ES-I3 (cell line): ENCODE data around the gene TYW1B.
"Not testable (repeated sequence)": the region's sequence is repeated elsewhere in the genome, so short reads cannot be mapped to it uniquely, and the experiment has no call there.

Experiments
- H3K36me3 ChIP-seq: 2 replicates; pipeline ENCODE4 v1.6.1; 2013; ENCODE audit warnings: mild to moderate bottlenecking, low read length, control low read depth, moderate library complexity; ENCODE audit not compliant: insufficient read depth
- H3K4me1 ChIP-seq: 2 replicates; pipeline ENCODE4 v1.6.1; 2013; ENCODE audit warnings: mild to moderate bottlenecking, control low read depth, low read length; ENCODE audit not compliant: insufficient read depth
- H3K9ac ChIP-seq: 2 replicates; pipeline ENCODE4 v1.6.1; 2013; ENCODE audit warnings: low read depth, mild to moderate bottlenecking, low read length, moderate library complexity
- H3K9me3 ChIP-seq: 2 replicates; pipeline ENCODE4 v1.6.1; 2013; ENCODE audit warnings: mild to moderate bottlenecking, low read length, moderate library complexity; ENCODE audit not compliant: control insufficient read depth, insufficient read depth

TYW1B gene

DNA sequence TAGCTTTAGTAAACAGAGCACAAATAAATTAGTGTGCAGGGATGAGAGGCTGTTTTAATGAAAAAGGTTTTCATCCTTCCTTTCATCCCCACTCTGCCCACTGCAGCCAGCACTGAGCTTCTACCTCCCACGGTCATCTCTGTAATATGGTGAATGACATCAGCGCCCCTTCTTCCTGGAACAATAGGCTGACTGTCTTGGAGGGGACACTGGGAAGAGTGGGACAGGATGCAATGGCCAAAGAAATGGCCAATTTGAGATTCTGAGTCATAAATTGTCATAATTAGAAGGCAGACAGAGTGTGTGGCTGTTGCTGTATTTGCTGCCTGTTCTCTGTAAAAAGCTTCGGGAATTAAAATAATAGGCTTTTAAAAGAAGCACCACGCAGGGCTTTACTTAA lies 289.1 kb downstream of the TYW1B start:
- Histone ChIP-seq H3K9ac (no peak overlapping the region), H3K36me3 (no peaks in the 10 kb centered on the region), H3K4me1 (0 out of 2 replicates have a peak, but pooled peaks cover 2% of the 10 kb centered on the region), H3K9me3 (no peaks in the 10 kb centered on the region)

DNA sequence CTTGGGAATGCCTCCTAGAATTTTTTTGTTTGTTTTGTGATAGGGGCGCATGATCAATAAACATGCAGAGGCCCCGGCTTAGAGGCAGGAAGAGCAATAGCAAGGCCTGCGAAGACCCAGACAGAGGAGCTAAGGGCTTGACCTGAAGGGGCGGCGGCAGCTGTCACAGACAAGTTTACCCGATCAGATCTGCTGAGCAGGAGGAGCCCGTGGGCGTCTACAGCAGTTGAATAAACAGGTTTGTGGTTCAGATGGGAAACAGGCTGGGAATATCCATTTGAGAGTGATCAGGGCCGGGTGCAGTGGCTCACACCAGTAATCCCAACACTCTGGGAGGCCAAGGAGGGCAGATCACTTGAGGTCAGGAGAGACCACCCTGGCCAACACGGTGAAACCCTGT lies 289.9 kb downstream of the TYW1B start:
- no peak overlapping the region for H3K9ac ChIP-seq
- no peaks in the 10 kb centered on the region for H3K36me3 ChIP-seq
- H3K4me1 ChIP-seq: 0 out of 2 replicates have a peak, but pooled peaks cover 2% of the 10 kb centered on the region
- no peaks in the 10 kb centered on the region for H3K9me3 ChIP-seq

GRCh38 chr7:72536038-72536437 lies 292.0 kb downstream of the TYW1B start:
- H3K36me3 ChIP-seq, H3K9ac ChIP-seq: not testable (repeated sequence)

DNA sequence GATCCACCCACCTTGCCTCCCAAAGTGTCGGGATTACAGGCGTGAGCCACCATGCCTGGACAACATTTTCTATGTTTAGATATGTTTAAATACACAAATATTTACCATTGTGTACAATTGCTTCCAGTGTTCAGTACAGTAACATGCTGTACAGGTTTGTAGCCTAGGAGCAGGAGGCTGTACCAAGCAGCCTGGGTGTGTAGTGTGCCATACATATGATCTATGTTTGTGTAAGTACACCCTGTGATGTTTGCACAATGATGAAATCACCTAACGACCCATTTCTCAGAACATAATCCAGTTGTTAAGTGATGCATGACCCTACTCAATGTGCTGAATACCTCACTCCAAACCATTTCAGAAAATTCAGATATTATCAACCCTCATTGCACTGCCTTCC lies 297.0 kb downstream of the TYW1B start:
- not testable (repeated sequence) for H3K4me1 ChIP-seq, H3K9me3 ChIP-seq, H3K36me3 ChIP-seq, H3K9ac ChIP-seq

More at GRCh38 chr7:72536038-72536437, 292.0 kb downstream of the TYW1B start:
- not testable (repeated sequence) for H3K9me3 ChIP-seq, H3K4me1 ChIP-seq
